Measurements from ENCODE around the gene SCRN2.

Gene SCRN2

GRCh38 chr17:47857551-47858455 is 16.7 kb upstream of the SCRN2 start:
- no peaks in the 10 kb centered on the region for H3K4me1 ChIP-seq (ENCODE audit: control insufficient read depth in 1 of 2, insufficient read depth in 1 of 2, low read depth in 1 of 2, low read length in 1 of 2)
- H3K4me3 ChIP-seq (ENCODE audit: low read depth in 1 of 2, low read length in 1 of 2), result no peak overlapping the region
- peaks cover 72% of the 10 kb centered on the region for H3K27me3 ChIP-seq
- no peaks in the 10 kb centered on the region for H3K36me3 ChIP-seq
- no peak for TF ChIP-seq CTCF (IDR thresholded peaks at IDR 0.05)
- no peaks in the 10 kb centered on the region for H3K9me3 ChIP-seq
- no peak overlapping the region for H3K27ac ChIP-seq

GRCh38 chr17:47856830-47857229 is 15.8 kb upstream of the SCRN2 start:
- no peak overlapping the region for H3K4me3 ChIP-seq (ENCODE audit: low read depth in 1 of 2, low read length in 1 of 2)
- TF ChIP-seq CTCF (IDR thresholded peaks at IDR 0.05), result no peak
- no peaks in the 10 kb centered on the region for H3K36me3 ChIP-seq
- H3K4me1 ChIP-seq (ENCODE audit: control insufficient read depth in 1 of 2, insufficient read depth in 1 of 2, low read depth in 1 of 2, low read length in 1 of 2), result no peaks in the 10 kb centered on the region
- peaks cover 81% of the 10 kb centered on the region for H3K27me3 ChIP-seq
- H3K27ac ChIP-seq, result no peak overlapping the region
- no peaks in the 10 kb centered on the region for H3K9me3 ChIP-seq

- peaks cover 90% of the 10 kb centered on the region for H3K27me3 ChIP-seq
Measured at GRCh38 chr17:47855737-47856136, 14.7 kb upstream of the SCRN2 start.

GRCh38 chr17:47853616-47854015 is 12.5 kb upstream of the SCRN2 start:
- Histone ChIP-seq H3K27ac (no peak overlapping the region), H3K9me3 (no peaks in the 10 kb centered on the region), H3K4me1 (ENCODE audit: control insufficient read depth in 1 of 2, insufficient read depth in 1 of 2, low read depth in 1 of 2, low read length in 1 of 2) (peaks cover 0 to 7% of the 10 kb centered on the region in 2 experiments), H3K27me3 (peaks cover 98% of the 10 kb centered on the region), H3K36me3 (no peaks in the 10 kb centered on the region), H3K4me3 (ENCODE audit: low read depth in 1 of 2, low read length in 1 of 2) (no peak overlapping the region)
- TF ChIP-seq CTCF (IDR thresholded peaks at IDR 0.05), result no peak

More at GRCh38 chr17:47855737-47856136, 14.7 kb upstream of the SCRN2 start:
- Histone ChIP-seq H3K4me3 (ENCODE audit: low read depth in 1 of 2, low read length in 1 of 2) (no peak overlapping the region), H3K36me3 (no peaks in the 10 kb centered on the region), H3K9me3 (no peaks in the 10 kb centered on the region), H3K27ac (no peak overlapping the region), H3K4me1 (ENCODE audit: control insufficient read depth in 1 of 2, insufficient read depth in 1 of 2, low read depth in 1 of 2, low read length in 1 of 2) (peaks cover 0 to 6% of the 10 kb centered on the region in 2 experiments)
- TF ChIP-seq CTCF (IDR thresholded peaks at IDR 0.05), result no peak

GRCh38 chr17:47852113-47852949 is 11.3 kb upstream of the SCRN2 start:
- H3K27me3 ChIP-seq, result peaks cover 100% of the 10 kb centered on the region
- H3K4me3 ChIP-seq (ENCODE audit: low read depth in 1 of 2, low read length in 1 of 2), result no peak overlapping the region
- no peaks in the 10 kb centered on the region for H3K36me3 ChIP-seq
- H3K4me1 ChIP-seq (ENCODE audit: control insufficient read depth in 1 of 2, insufficient read depth in 1 of 2, low read depth in 1 of 2, low read length in 1 of 2), result peaks cover 0 to 7% of the 10 kb centered on the region in 2 experiments
- H3K27ac ChIP-seq, result no peak overlapping the region
- no peak for TF ChIP-seq CTCF (IDR thresholded peaks at IDR 0.05)
- H3K9me3 ChIP-seq, result no peaks in the 10 kb centered on the region
